Esophagus muscularis mucosa (tissue), 4 donors: ENCODE measurements around the gene SLC33A1. TPM values are rescaled to one million over a fixed set of nuclear protein-coding genes. Genes with fewer than 3 reads are reported as not detected.

Experiments
- DNase-seq: peaks from one replicate; pipeline ENCODE4 v3.0.0-alpha.2; 2017; ENCODE audit errors: extremely low spot score
- H3K27ac ChIP-seq, 4 donors: fragments of 200-600 bp; sonication (generic); replicated peaks in 1 of 4; 1 replicate in 3 of 4; 2 replicates in 1 of 4; pipeline ENCODE4 v1.5.1; 2016 to 2019; ENCODE audit warnings: mild to moderate bottlenecking in 1 of 4
- H3K27me3 ChIP-seq, 4 donors: fragments of 200-600 bp; sonication (generic); one replicate each; pipeline versions ENCODE4 v1.5.1 to v1.6.0; 2016 to 2019
- H3K36me3 ChIP-seq, 4 donors: fragments of 200-600 bp; sonication (generic); one replicate each; pipeline ENCODE4 v1.5.1; 2016 to 2019
- H3K4me1 ChIP-seq, 4 donors: fragments of 200-600 bp; sonication (generic); one replicate each; pipeline ENCODE4 v1.5.1; 2016 to 2019
- H3K4me3 ChIP-seq, 4 donors: fragments of 200-600 bp; sonication (generic); 1 replicate in 2 of 4; 2 replicates in 2 of 4; pipeline ENCODE4 v1.5.1; 2016 to 2019; ENCODE audit warnings: mild to moderate bottlenecking in 4 of 4, moderate library complexity in 1 of 4
- H3K9me3 ChIP-seq, 4 donors: fragments of 200-600 bp; sonication (generic); 1 replicate in 3 of 4; 2 replicates in 1 of 4; pipeline ENCODE4 v1.5.1; 2016 to 2019
- EP300 ChIP-seq: sonication (generic); formaldehyde crosslinking; IDR thresholded peaks from one replicate; pipeline ENCODE4 v1.6.1; 2017; ENCODE audit warnings: antibody characterized with exemption
- POLR2A ChIP-seq: fragments of 450-650 bp; IDR thresholded peaks from one replicate; pipeline ENCODE4 v1.6.1; 2017; ENCODE audit warnings: antibody characterized with exemption, moderate library complexity, mild to moderate bottlenecking, low read depth
- POLR2AphosphoS5 ChIP-seq, 2 donors: sonication (generic); formaldehyde crosslinking; IDR thresholded peaks; one replicate each; pipeline ENCODE4 v1.6.1; 2017; ENCODE audit warnings: antibody characterized with exemption in 2 of 2
- WGBS: methylation state at CpG from one replicate; pipeline ENCODE4 v1.1.5; 2018; 5-methylcytosine and 5-hydroxymethylcytosine counted together
- intact Hi-C: fragments of 100-400 bp; cut with DNase I; formaldehyde crosslinking; loops from one replicate; pipeline ENCODE4 v1.15.1; 2023
- total RNA-seq, 4 donors: library from RNA; depleted of rRNA; stranded (reverse); fragments of >200 nt; gene quantifications; one replicate each; pipeline versions ENCODE4 v1.1.0 to v1.2.1, GENCODE V29; 2016
- TF ChIP-seq, protein P1 (sequence below), 3 experiments: fragments of 200-600 bp in 2 of 3; fragments of 450-650 bp in 1 of 3; sonication (generic) in 2 of 3; IDR thresholded peaks; one replicate each; pipeline ENCODE4 v1.5.1; 2017 to 2019; ENCODE audit warnings: antibody characterized with exemption in 3 of 3, mild to moderate bottlenecking in 2 of 3, moderate library complexity in 1 of 3

The SLC33A1 gene
- 10 to 100 TPM; 17.4 to 22.2 (median 19.8) TPM for total RNA-seq

GRCh38 chr3:155854141-155854940 is at the start of gene SLC33A1:
TSS of gene SLC33A1 (minus strand) at chr3:155854427. CDS start at chr3:155853997, 430 bp downstream.
- H3K4me1 ChIP-seq: peaks cover 38 to 53% (median 50%) of the 10 kb centered on the region in 4 donors
- H3K27ac ChIP-seq: peak within 1 kb of the TSS; percentile 89 to 93 (median 90)
- H3K4me3 ChIP-seq: peak within 1 kb of the TSS; percentile 67 to 93 (median 84)
- H3K9me3 ChIP-seq: no peaks in the 10 kb centered on the region
- TF ChIP-seq EP300: no peak
- peak; percentile 90 to 95 for TF ChIP-seq POLR2AphosphoS5 (IDR thresholded peaks at IDR 0.05)
- TF ChIP-seq, protein P1, sequence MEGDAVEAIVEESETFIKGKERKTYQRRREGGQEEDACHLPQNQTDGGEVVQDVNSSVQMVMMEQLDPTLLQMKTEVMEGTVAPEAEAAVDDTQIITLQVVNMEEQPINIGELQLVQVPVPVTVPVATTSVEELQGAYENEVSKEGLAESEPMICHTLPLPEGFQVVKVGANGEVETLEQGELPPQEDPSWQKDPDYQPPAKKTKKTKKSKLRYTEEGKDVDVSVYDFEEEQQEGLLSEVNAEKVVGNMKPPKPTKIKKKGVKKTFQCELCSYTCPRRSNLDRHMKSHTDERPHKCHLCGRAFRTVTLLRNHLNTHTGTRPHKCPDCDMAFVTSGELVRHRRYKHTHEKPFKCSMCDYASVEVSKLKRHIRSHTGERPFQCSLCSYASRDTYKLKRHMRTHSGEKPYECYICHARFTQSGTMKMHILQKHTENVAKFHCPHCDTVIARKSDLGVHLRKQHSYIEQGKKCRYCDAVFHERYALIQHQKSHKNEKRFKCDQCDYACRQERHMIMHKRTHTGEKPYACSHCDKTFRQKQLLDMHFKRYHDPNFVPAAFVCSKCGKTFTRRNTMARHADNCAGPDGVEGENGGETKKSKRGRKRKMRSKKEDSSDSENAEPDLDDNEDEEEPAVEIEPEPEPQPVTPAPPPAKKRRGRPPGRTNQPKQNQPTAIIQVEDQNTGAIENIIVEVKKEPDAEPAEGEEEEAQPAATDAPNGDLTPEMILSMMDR (IDR thresholded peaks at IDR 0.05): peak in 1 of 3 experiments; percentile 32
- no peak for TF ChIP-seq POLR2A
- no peaks in the 10 kb centered on the region for H3K27me3 ChIP-seq
- no peaks in the 10 kb centered on the region for H3K36me3 ChIP-seq
- intact Hi-C loops: loop anchor here (2.0 to 5.0 kb wide), 2 partner anchors 16 to 47 kb away; partner anchors contain the start of genes C3orf33 and GMPS
- DNase-seq: peak; percentile 100
- WGBS: 0% methylated on average over 15 of the region's 50 CpGs

- intact Hi-C loops: no loop called here
- WGBS: 95% methylated on average over 7 of the region's 7 CpGs
- H3K27ac ChIP-seq: no peak overlapping the region
- H3K4me3 ChIP-seq: no peak overlapping the region
- TF ChIP-seq EP300: no peak
- TF ChIP-seq, protein P1 (IDR thresholded peaks at IDR 0.05): no peak
- TF ChIP-seq POLR2A: no peak
- no peak for TF ChIP-seq POLR2AphosphoS5 (IDR thresholded peaks at IDR 0.05)
- H3K27me3 ChIP-seq: no peaks in the 10 kb centered on the region
- DNase-seq: no peak
- peaks cover 2 to 11% (median 7%) of the 10 kb centered on the region in 4 donors for H3K4me1 ChIP-seq
- H3K36me3 ChIP-seq: peaks cover 8 to 58% (median 37%) of the 10 kb centered on the region in 4 donors
- no peaks in the 10 kb centered on the region for H3K9me3 ChIP-seq
Measured at GRCh38 chr3:155895379-155895900, 41.2 kb upstream of the SLC33A1 start.

DNA sequence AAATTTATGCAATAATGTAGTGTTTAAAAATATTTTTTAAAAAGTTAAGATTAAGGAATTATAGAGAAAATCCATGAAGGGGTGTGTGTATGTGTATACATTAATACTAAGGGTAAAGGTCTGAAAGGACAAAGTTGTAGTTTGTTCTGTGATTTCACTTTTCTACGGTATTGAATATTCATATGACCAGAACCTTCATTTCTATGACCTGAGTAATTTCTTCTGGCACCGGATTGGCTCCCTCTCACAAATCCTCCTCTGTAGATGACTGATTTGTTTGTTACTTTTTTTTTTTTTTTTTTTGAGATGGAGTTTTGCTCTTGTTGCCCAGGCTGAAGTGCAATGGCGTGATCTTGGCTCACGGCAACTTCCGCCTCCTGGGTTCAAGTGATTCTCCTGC is 37.1 kb upstream of the SLC33A1 start:
- Histone ChIP-seq H3K36me3 (peaks cover 0 to 28% (median 15%) of the 10 kb centered on the region in 4 donors), H3K27ac (no peak overlapping the region), H3K4me3 (no peak overlapping the region), H3K27me3 (no peaks in the 10 kb centered on the region), H3K9me3 (no peaks in the 10 kb centered on the region), H3K4me1 (peaks cover 13 to 27% (median 20%) of the 10 kb centered on the region in 4 donors)
- intact Hi-C loops: no loop called here
- 95% methylated on average over 5 of the region's 5 CpGs for WGBS
- TF ChIP-seq EP300 (no peak), POLR2AphosphoS5 (IDR thresholded peaks at IDR 0.05) (no peak)
- DNase-seq: no peak

GRCh38 chr3:155890671-155891190 is 36.5 kb upstream of the SLC33A1 start:
- WGBS: 27% methylated on average over 2 of the region's 2 CpGs
- Histone ChIP-seq H3K27me3 (no peaks in the 10 kb centered on the region), H3K36me3 (peaks cover 0 to 23% (median 14%) of the 10 kb centered on the region in 4 donors), H3K4me3 (no peak overlapping the region), H3K27ac (no peak overlapping the region), H3K4me1 (peaks cover 13 to 27% (median 20%) of the 10 kb centered on the region in 4 donors), H3K9me3 (no peaks in the 10 kb centered on the region)
- intact Hi-C loops: no loop called here
- no peak for DNase-seq
- TF ChIP-seq POLR2AphosphoS5 (IDR thresholded peaks at IDR 0.05): no peak
- TF ChIP-seq EP300: no peak
- TF ChIP-seq, protein P1 (IDR thresholded peaks at IDR 0.05): no peak
- TF ChIP-seq POLR2A: no peak

- TF ChIP-seq EP300 (no peak), POLR2A (no peak), POLR2AphosphoS5 (IDR thresholded peaks at IDR 0.05) (no peak)
- TF ChIP-seq, protein P1 (IDR thresholded peaks at IDR 0.05): no peak
- no peak for DNase-seq
- WGBS: 81% methylated on average over 1 of the region's 1 CpG
Measured at GRCh38 chr3:155889952-155890351, 35.7 kb upstream of the SLC33A1 start.

More at GRCh38 chr3:155889952-155890351, 35.7 kb upstream of the SLC33A1 start:
- H3K36me3 ChIP-seq: peaks cover 0 to 15% (median 9%) of the 10 kb centered on the region in 4 donors
- no peak overlapping the region for H3K27ac ChIP-seq
- intact Hi-C loops: no loop called here
- no peaks in the 10 kb centered on the region for H3K9me3 ChIP-seq
- H3K4me3 ChIP-seq: no peak overlapping the region
- no peaks in the 10 kb centered on the region for H3K27me3 ChIP-seq
- peaks cover 13 to 27% (median 20%) of the 10 kb centered on the region in 4 donors for H3K4me1 ChIP-seq
